Liver (tissue), 3 donors: ENCODE data around the gene PATJ.

Source experiments
- ATF3 ChIP-seq: IDR thresholded peaks from 2 replicates; pipeline ENCODE4 v1.6.1; 2016; ENCODE audit warnings: antibody characterized with exemption
- CTCF ChIP-seq: fragments of 150-350 bp; IDR thresholded peaks from 2 replicates; pipeline ENCODE4 v1.5.1; 2017; ENCODE audit warnings: improper control_type of control experiment, low read depth, low read length; ENCODE audit not compliant: missing input control
- FOXA1 ChIP-seq: IDR thresholded peaks from 2 replicates; pipeline ENCODE4 v1.6.1; 2016; ENCODE audit warnings: antibody characterized with exemption
- RAD21 ChIP-seq, 2 donors: IDR thresholded peaks; 2 replicates each; pipeline ENCODE4 v1.6.1; 2016; ENCODE audit warnings: antibody characterized with exemption in 2 of 2, mild to moderate bottlenecking in 2 of 2
- SP1 ChIP-seq: IDR thresholded peaks from 2 replicates; pipeline ENCODE4 v1.6.1; 2018; ENCODE audit warnings: antibody characterized with exemption, mild to moderate bottlenecking
- donor health status: healthy.
- donor health status: healthy.

- TF ChIP-seq ATF3 (no peak), CTCF (no peak), RAD21 (IDR thresholded peaks at IDR 0.05) (no peak), SP1 (no peak), FOXA1 (no peak)
Observed at GRCh38 chr1:61851235-61851634, 109.0 kb downstream of the PATJ start.
